GM21717 (cell line): Measurements from ENCODE around the gene ATP6AP1.

ENCODE experiments used
- ATAC-seq: cut with Tn5 transposase; IDR thresholded peaks from one replicate; pipeline ENCODE4 v1.9.1; 2021; ENCODE audit warnings: mild to moderate bottlenecking, moderate library complexity; ENCODE audit not compliant: unreplicated experiment

The ATP6AP1 gene

DNA sequence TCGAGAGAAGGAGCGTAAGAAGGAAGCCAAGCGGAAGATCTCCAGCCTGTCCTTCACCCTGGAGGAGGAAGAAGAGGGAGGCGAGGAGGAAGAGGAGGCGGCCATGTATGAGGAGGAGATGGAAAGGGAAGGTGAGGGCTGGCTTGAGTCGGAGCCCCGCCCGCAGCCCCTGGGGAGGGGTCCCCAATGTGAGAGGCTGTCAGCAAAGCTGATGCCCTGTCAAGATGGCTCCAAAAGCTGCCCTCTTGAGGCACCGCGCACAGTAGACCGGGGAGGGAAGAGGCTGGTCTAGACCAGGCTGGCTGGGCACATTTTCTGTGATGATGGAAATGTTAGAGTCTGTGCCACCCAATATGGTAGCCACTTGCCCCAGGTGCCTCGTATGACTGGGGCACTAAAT, 18.0 kb downstream of the ATP6AP1 start:
- no peak for ATAC-seq

DNA sequence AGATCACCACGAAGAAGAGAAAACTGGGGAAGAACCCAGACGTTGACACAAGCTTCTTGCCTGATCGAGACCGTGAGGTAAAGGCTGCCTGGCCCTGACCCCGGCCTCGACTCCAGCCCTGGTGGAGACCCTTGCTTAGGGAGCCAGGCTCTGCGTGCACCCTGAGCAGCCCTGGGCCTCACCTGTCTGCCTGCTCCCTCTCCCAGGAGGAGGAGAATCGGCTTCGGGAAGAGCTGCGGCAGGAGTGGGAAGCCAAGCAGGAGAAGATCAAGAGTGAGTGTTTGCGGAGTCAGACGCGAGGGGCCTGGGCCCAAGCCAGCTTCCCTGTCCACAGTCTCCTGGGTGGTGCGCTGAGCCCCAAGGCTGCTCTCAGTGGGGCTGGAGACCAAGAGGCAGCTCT, 20.0 kb downstream of the ATP6AP1 start:
- no peak for ATAC-seq

GRCh38 chrX:154449618-154450017, 21.1 kb downstream of the ATP6AP1 start:
- no peak for ATAC-seq

DNA sequence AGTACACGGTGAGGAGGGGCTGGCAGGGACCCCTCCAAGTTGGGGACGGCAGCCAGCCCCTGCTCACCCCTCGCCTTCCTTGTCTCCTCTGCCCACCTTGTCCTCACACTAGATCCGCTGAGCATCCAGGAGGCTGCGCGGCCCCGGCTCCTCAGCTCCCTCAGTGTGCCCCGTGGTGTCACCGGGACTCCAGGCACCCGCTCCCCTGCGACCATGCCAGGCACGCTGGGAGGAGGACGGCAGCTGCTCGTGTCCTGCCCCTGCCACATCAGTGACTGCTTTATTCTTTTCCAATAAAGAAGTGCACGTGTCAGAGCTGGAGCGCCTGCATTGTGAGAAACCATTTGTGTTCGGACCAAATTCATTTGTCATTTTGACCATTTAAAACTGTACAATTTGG, 21.8 kb downstream of the ATP6AP1 start:
- no peak for ATAC-seq

GRCh38 chrX:154452823-154453222, 24.3 kb downstream of the ATP6AP1 start:
- ATAC-seq = no peak

- ATAC-seq = peak; percentile 42
These were observed 29.1 kb downstream of the ATP6AP1 start for GRCh38 chrX:154457491-154458115.

GRCh38 chrX:154458116-154458953, 29.9 kb downstream of the ATP6AP1 start, which contains the start of gene PLXNA3:
Gene PLXNA3, plus strand, starts transcription at chrX:154458281. Its CDS starts 1,903 bp downstream, at chrX:154460184.
- ATAC-seq = peak; percentile 57

GRCh38 chrX:154458954-154459778, 30.7 kb downstream of the ATP6AP1 start:
- no peak for ATAC-seq

GRCh38 chrX:154459832-154460231, 31.4 kb downstream of the ATP6AP1 start:
- ATAC-seq = no peak

- no peak for ATAC-seq
These were observed 31.8 kb downstream of the ATP6AP1 start for GRCh38 chrX:154460326-154460725.

DNA sequence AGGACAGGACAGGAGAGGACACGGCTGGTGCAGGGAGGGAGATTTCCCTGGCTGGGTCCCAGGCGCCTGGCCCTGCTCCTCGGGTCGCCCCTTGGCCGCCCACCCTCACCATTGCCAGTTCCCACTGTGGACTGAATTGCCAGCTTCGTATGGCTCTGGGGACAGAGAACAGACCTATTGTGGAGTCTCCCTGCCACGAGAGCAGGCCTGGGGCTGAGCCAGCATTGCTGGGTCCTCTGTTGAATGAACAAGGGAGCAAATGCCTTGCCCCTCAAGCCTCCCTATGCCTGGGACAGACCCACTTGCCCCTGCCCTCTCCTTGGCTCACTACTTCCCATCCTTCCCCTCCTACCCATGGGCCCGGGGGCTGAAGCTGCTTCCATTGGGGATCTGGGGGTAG, 33.9 kb downstream of the ATP6AP1 start:
- no peak for ATAC-seq

DNA sequence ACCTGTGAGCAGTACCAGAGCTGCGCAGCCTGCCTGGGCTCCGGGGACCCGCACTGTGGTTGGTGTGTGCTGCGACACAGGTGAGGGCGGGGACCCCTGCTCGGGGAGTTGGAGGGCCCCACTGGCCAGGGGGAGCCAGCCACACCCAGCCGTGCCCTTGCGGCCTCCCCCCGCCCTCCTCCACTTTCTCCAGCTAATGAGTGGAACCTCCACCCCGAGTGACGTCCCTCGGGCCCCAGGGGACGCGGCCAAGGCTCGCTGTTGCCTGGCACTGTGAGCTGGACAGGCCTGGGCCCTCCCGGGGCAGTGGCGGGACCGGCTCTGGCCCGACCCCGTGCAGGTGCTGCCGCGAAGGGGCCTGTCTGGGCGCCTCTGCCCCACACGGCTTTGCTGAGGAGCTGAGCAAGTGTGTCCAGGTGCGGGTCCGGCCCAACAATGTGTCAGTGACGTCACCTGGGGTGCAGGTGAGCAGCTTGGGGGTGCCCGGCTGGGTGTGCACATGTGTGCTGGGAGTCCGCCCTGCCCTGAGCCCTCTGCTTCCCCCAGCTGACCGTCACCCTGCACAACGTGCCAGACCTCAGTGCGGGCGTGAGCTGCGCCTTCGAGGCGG, 35.2 kb downstream of the ATP6AP1 start:
- no peak for ATAC-seq

DNA sequence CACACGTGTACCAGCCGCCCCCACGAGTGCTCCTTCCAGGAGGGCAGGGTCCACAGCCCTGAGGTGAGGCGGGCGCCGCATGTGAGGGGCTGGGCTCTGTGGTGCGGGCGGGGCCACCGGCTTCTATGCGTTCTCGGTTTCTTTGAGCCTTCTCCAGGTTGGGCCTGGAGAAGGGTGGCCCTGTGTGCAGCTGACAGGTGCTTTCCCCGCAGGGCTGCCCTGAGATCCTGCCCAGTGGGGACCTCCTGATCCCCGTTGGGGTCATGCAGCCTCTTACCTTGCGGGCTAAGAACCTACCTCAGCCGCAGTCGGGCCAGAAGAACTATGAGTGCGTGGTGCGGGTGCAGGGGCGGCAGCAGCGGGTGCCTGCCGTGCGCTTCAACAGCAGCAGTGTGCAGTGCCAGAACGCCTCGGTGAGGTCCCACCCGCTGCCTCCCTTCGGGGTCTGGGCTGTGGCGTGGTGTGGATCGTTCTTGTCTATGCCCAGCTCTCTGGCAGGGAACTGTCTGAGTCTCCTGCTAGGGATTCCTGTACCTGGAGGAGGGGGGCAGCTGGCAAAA, 36.4 kb downstream of the ATP6AP1 start:
- no peak for ATAC-seq

DNA sequence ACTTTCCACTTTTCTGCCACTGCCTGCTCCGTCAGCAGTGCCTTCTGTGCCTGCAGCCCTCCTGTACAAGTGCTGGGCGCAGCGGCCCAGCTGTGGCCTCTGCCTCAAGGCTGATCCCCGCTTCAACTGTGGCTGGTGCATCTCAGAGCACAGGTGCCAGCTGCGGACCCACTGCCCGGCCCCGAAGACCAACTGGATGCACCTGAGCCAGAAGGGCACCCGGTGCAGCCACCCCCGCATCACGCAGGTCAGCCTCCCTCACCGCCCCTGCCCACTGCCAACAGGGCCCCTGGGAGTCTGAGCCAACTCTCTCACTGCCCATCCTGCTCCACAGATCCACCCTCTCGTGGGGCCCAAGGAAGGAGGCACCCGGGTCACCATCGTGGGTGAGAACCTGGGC, 37.1 kb downstream of the ATP6AP1 start:
- no peak for ATAC-seq

- no peak for ATAC-seq
These were observed 37.6 kb downstream of the ATP6AP1 start for GRCh38 chrX:154466036-154466435.

GRCh38 chrX:154466907-154467306, 38.4 kb downstream of the ATP6AP1 start:
- no peak for ATAC-seq

DNA sequence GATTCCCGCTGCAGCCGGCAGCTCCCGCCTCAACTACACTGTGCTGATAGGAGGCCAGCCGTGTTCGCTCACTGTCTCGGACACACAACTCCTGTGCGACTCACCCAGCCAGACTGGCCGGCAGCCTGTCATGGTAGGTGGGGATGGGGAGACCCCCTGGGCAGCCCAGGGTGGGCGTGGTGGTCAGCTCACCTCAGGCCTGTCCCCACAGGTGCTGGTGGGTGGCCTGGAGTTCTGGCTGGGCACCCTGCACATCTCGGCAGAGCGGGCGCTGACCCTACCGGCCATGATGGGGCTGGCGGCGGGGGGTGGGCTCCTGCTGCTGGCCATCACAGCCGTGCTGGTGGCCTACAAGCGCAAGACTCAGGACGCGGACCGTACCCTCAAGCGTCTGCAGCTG, 39.1 kb downstream of the ATP6AP1 start:
- ATAC-seq = no peak

GRCh38 chrX:154468217-154468616, 39.7 kb downstream of the ATP6AP1 start:
- ATAC-seq = no peak

GRCh38 chrX:154469114-154469513, 40.6 kb downstream of the ATP6AP1 start:
- ATAC-seq = no peak

GRCh38 chrX:154469880-154470279, 41.4 kb downstream of the ATP6AP1 start:
- ATAC-seq = no peak

- ATAC-seq = no peak
These were observed 42.0 kb downstream of the ATP6AP1 start for GRCh38 chrX:154470434-154470833.
